Stimulated activated CD4-positive, alpha-beta T cell treated with anti-CD3 and anti-CD28 coated beads, Interleukin-15, amount 100 ng/mL, for 1 hour (primary cell): ENCODE results near the gene TIA1.

Source experiments
- DNase-seq, 2 donors: peaks; one replicate each; pipeline ENCODE4 v3.0.0-alpha.2; 2020; ENCODE audit warnings: low read depth in 1 of 2, low spot score in 1 of 2

Gene TIA1

DNA sequence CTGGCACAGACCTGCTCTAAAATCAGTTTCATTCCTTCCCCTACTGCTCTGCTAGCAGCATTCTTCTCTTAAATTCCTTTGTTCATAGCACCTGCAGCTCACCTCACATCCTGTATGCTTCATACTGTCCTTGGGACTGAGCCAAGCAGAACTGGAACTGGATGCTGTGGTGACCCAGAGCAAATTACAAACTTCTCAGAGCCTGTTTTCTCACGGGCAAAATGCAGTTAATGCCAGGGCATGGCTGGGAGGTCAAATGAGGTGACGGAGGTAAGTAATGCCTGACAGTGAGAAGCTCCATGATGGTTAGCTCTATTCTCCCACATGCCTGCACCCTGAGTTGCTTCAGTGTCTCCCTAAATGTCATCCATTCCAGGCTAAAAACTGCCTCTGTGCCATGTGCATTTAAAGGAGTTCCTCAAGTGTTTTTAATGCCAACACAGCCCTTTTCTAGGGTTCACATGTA is 87.3 kb downstream of the TIA1 start:
- no peak for DNase-seq

DNA sequence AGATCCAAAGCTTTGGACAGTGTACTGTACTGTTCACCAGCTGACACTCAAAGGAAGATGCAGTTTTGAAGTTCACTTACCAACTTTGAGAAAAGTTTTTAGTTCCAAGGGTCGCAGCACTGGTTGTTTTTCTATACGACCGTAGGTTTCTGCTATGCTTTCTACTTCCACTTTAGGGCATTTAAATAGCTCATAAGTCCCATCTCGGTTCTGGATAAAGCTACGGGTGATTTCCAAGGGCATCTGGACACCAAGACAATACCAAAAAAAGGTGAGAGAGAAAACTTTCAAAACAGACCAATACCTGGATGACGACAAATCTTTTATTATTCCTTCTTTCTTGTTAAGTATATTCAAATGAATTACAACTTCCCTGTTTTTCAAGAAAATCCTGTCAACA is 87.9 kb downstream of the TIA1 start:
- no peak for DNase-seq
